Kidney epithelial cell (primary cell): Measurements from ENCODE around the gene GPX2. TPM values are rescaled to one million over a fixed set of nuclear protein-coding genes. Genes with fewer than 3 reads are reported as not detected.

Experiments used
- DNase-seq: peaks from one replicate; pipeline ENCODE4 v3.0.0-alpha.2; 2010; ENCODE audit warnings: low read depth
- H3K27me3 ChIP-seq: 2 replicates; pipeline ENCODE4 v1.6.0; 2011; ENCODE audit warnings: low read length; ENCODE audit not compliant: control insufficient read depth, insufficient read depth
- H3K36me3 ChIP-seq: 2 replicates; pipeline ENCODE4 v1.5.1; 2011; ENCODE audit warnings: low read length; ENCODE audit not compliant: control insufficient read depth, insufficient read depth
- H3K4me3 ChIP-seq: 2 replicates; pipeline ENCODE4 v1.5.1; 2011; ENCODE audit warnings: low read depth, mild to moderate bottlenecking, control low read depth, low read length
- total RNA-seq: library from RNA; depleted of rRNA; stranded (reverse); fragments of >200 nt; gene quantifications from 2 replicates; pipeline ENCODE4 v1.2.3, GENCODE V29; 2015
- TF ChIP-seq, protein P1 (sequence below): IDR thresholded peaks from 2 replicates; pipeline ENCODE4 v1.5.1; 2011; ENCODE audit warnings: mild to moderate bottlenecking, moderate library complexity, low read length, control low read depth, inconsistent platforms; ENCODE audit not compliant: insufficient read depth, poor library complexity, severe bottlenecking

The GPX2 gene
- total RNA-seq, 1 donor from 2014 or later: not detected

GRCh38 chr14:64891173-64891838 lies 51.2 kb downstream of the GPX2 start:
- H3K4me3 ChIP-seq: no peak overlapping the region
- H3K36me3 ChIP-seq: no peaks in the 10 kb centered on the region
- TF ChIP-seq, protein P1, sequence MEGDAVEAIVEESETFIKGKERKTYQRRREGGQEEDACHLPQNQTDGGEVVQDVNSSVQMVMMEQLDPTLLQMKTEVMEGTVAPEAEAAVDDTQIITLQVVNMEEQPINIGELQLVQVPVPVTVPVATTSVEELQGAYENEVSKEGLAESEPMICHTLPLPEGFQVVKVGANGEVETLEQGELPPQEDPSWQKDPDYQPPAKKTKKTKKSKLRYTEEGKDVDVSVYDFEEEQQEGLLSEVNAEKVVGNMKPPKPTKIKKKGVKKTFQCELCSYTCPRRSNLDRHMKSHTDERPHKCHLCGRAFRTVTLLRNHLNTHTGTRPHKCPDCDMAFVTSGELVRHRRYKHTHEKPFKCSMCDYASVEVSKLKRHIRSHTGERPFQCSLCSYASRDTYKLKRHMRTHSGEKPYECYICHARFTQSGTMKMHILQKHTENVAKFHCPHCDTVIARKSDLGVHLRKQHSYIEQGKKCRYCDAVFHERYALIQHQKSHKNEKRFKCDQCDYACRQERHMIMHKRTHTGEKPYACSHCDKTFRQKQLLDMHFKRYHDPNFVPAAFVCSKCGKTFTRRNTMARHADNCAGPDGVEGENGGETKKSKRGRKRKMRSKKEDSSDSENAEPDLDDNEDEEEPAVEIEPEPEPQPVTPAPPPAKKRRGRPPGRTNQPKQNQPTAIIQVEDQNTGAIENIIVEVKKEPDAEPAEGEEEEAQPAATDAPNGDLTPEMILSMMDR: no peak
- no peaks in the 10 kb centered on the region for H3K27me3 ChIP-seq
- DNase-seq: no peak

GRCh38 chr14:64889352-64889751 lies 53.2 kb downstream of the GPX2 start:
- DNase-seq: no peak
- TF ChIP-seq, protein P1: no peak

More at GRCh38 chr14:64889352-64889751, 53.2 kb downstream of the GPX2 start:
- Histone ChIP-seq H3K4me3 (no peak overlapping the region), H3K27me3 (no peaks in the 10 kb centered on the region), H3K36me3 (no peaks in the 10 kb centered on the region)

Other genes starting within 250 kb of the GPX2 start
- gene PLEKHG3, start 238.3 kb downstream of the GPX2 start, total RNA-seq: 109 and 136 TPM in 2 replicates
- gene SPTB, start 62.8 kb downstream of the GPX2 start, total RNA-seq: 0.21 and 0.54 TPM in 2 replicates
- gene CHURC1, start 28.3 kb downstream of the GPX2 start, total RNA-seq: 35.3 and 56.8 TPM in 2 replicates
- 18.2 and 21.9 TPM in 2 replicates for gene RAB15, start 29.6 kb upstream of the GPX2 start, total RNA-seq
- 18.0 and 18.3 TPM in 2 replicates for gene FNTB, start 44.1 kb upstream of the GPX2 start, total RNA-seq
- gene MAX, start 159.8 kb upstream of the GPX2 start, total RNA-seq: 59.5 and 60.0 TPM in 2 replicates